NCI-H2171 treated with DMSO at 0.1 percent for 48 hours (cell line): Measurements from ENCODE around the gene POU2F1.
A peak's percentile ranks its signal among the peaks of the same experiment; 100 is the strongest.

Source experiments
- DNase-seq: peaks from one replicate; lab custom pipeline; 2025; lab: John Stamatoyannopoulos, UW

Gene POU2F1

GRCh38 chr1:167367705-167368104 is 147.0 kb downstream of the POU2F1 start:
- peak; percentile 14 for DNase-seq

GRCh38 chr1:167369175-167369574 is 148.5 kb downstream of the POU2F1 start:
- peak; percentile 42 for DNase-seq

- no peak for DNase-seq
Measured at GRCh38 chr1:167369933-167370332, 149.2 kb downstream of the POU2F1 start.

- peak; percentile 12 for DNase-seq
Measured at GRCh38 chr1:167371030-167371429, 150.3 kb downstream of the POU2F1 start.

DNA sequence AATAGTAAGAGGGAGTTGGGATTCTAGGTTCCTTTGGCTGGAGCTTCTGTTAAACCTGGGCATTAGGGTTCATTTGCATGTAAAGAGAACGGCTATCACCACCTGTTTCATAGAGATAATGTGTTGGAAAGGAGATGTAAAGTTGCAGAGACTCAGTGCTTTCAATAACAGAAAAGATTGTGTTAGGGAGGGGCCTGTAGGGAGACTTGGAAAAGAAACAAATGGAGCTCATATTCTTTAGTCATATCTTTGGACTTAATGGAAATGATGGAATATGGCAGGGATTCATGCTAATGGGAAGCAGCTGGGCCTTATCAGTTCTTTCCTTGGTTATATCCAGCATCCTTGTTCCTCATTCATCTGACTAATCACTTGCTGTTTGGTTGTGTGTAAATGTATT is 152.7 kb downstream of the POU2F1 start:
- DNase-seq: no peak

DNA sequence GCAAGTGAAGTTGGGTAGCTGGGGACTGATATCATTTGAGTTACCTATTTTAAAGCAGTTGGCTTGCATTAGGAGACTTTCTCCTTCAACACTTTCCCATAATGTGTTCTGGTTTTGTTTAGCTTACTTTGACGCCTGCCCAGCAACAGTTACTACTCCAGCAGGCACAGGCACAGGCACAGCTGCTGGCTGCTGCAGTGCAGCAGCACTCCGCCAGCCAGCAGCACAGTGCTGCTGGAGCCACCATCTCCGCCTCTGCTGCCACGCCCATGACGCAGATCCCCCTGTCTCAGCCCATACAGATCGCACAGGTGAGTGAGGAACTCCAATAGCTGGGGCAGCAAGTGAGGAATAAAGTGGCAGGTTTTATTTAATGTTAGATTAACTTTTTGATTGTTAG is 153.3 kb downstream of the POU2F1 start:
- no peak for DNase-seq

DNA sequence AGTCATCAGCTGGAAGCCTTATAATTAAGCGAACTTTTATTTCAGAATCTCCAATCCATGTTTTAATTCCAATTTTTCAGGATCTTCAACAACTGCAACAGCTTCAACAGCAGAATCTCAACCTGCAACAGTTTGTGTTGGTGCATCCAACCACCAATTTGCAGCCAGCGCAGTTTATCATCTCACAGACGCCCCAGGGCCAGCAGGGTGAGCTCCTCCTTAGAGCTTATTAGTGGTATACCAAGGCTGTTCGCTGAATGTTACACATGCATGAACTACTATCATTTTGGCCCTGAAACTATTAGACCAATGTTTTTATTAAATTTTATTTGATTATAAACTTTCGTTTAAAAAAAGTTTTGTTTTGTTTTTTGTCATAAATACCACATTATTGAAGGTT is 155.3 kb downstream of the POU2F1 start:
- no peak for DNase-seq

- DNase-seq: no peak
Measured at GRCh38 chr1:167387251-167387910, 166.7 kb downstream of the POU2F1 start.

- no peak for DNase-seq
Measured at GRCh38 chr1:167388976-167389375, 168.3 kb downstream of the POU2F1 start.

- DNase-seq: no peak
Measured at GRCh38 chr1:167392200-167392696, 171.6 kb downstream of the POU2F1 start.

DNA sequence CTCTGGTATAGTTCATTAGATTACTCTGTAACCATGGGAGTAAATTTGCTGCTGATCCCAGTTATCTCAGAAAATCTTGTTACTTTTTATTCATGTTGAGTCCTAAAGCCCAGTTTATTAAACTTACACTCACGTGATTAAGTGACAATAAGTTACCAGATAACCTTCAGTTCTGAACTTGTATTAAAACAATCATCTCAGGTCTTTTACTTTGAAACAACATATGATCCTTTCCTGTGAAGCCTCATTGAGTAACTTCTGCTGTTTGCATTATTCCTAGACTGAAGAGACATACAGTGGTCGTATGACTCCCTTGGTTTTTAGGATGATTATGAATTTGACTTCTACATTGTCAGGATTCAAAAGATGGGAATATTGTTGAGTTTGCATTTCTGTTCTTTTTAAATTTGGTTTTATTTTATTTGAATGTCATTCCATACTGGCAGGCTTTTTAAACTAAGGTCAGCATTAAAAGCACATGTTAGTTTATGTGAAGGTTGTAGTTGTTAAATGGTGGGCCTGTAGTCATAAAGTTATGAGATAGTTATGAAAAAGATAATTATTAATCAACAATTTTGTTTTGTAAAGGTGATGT is 179.8 kb downstream of the POU2F1 start:
- DNase-seq: no peak

- DNase-seq: peak; percentile 16
Measured at GRCh38 chr1:167401260-167401873, 180.7 kb downstream of the POU2F1 start.

DNA sequence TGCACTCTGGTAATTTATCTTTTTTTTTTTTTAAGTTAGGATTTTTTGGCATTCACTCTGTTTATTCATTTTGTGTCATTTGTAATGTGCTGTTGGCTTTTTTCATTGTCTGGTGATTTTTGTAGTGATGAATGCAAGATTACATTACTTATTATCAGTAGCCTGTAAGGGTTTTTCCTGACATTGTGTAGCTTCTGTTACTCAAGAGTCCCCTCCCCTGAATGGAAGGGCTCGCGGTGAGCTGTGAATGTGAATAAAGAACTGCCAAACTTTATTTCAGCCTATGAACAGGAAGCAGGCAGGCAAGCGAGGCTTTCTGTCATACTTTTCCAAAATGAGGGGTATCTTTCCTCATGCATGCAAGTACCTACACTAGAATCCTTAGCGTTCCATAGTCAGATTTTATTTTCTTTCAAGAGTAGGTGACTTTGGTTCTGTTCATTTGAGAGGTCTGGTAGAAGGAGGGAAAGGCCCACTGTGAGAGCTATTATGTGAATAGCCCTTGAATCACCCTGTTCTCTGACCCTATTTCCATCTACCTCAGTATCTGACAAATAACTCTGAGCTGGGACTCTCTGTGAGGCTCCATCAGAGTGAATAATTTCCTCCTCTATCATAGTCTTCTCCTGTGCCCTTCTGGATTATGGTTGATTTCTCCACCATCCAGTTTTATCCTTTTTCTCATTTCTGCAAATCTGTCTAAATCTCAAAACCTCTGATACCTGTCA is 183.6 kb downstream of the POU2F1 start:
- DNase-seq: no peak

DNA sequence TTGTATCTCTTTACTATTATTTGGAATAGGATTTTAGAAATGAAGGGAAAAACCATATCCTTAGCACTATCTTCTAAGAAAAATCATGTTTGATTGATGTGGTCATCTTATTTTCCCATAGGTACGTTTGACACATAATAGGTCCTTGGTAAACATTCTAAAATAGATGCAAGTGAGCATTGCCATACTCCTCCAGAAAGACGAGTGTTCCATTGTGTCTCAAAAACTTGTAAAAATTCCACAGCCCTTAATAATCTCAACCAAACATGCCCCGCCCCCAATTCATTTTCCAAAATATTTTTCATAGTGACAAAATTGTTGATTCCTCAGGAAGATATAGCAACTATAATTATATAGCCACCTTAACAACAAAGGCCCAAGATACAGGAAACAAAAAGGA is 184.2 kb downstream of the POU2F1 start:
- no peak for DNase-seq

DNA sequence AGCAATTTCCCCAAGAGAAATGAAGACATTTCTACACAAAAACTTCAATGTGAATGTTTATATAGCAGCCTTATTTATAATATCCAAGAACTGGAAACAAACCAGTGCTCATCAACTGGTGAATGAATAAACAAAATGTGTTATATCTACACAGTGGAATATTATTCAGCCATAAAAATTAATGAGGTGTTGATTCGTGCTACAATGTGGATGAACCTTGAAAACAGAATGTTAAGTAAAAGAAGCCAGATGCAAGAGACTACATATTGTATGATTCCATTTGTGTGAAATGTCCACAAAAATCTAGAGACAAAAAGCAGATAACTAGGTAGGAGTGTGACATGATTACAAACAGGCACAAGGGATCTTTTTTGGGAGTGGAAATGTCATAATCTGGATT is 187.7 kb downstream of the POU2F1 start:
- DNase-seq: no peak

GRCh38 chr1:167409183-167409582 is 188.5 kb downstream of the POU2F1 start:
- peak; percentile 40 for DNase-seq

- peak; percentile 62 for DNase-seq
Measured at GRCh38 chr1:167412072-167412471, 191.4 kb downstream of the POU2F1 start.

- no peak for DNase-seq
Measured at GRCh38 chr1:167412920-167413319, 192.2 kb downstream of the POU2F1 start.

DNA sequence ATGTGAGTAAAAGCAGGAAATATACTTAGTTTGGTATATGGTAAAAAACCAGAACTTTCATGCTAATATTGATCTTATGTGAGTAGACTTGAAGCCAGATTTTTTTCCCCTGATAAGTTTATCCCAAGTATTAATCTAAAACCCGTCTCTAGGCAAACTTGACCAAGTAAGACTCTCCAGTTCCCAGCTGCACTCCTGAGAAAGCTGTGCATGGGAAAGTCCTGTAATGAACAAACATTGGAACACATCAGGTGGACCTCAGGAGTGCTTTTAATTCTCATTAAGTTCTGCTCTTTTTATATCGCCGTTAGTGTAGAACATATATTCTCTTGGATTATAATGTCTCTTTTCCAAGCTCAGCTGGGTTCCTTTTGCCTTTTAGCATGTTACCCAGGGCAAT is 192.6 kb downstream of the POU2F1 start:
- no peak for DNase-seq

- DNase-seq: no peak
Measured at GRCh38 chr1:167416506-167416905, 195.8 kb downstream of the POU2F1 start.

GRCh38 chr1:167418391-167418790 is 197.7 kb downstream of the POU2F1 start:
- peak; percentile 57 for DNase-seq

- DNase-seq: no peak
Measured at GRCh38 chr1:167419245-167419644, 198.6 kb downstream of the POU2F1 start.

GRCh38 chr1:167420510-167420909 is 199.8 kb downstream of the POU2F1 start:
- DNase-seq: no peak
